COR-L47 (cell line): Measurements from ENCODE around the gene USP17L17.
"Not testable (repeated sequence)": the region's sequence is repeated elsewhere in the genome, so short reads cannot be mapped to it uniquely, and the experiment has no call there.

ENCODE experiments used
- DNase-seq: peaks from one replicate; lab custom pipeline; 2025; lab: John Stamatoyannopoulos, UW

Gene USP17L17

GRCh38 chr4:9243579-9243978, at the start of gene USP17L17:
Gene USP17L17, plus strand, starts transcription at chr4:9243879. Its CDS starts 0 bp downstream, at chr4:9243879.
- DNase-seq = not testable (repeated sequence)

- DNase-seq = not testable (repeated sequence)
These were observed 33.3 kb upstream of the USP17L17 start, which contains the start of gene USP17L10 for GRCh38 chr4:9210357-9210756. Gene USP17L10, plus strand, starts transcription at chr4:9210657. Its CDS starts 0 bp downstream, at chr4:9210657.

- not testable (repeated sequence) for DNase-seq
These were observed 29.0 kb upstream of the USP17L17 start for GRCh38 chr4:9214701-9215100.

- not testable (repeated sequence) for DNase-seq
These were observed 28.6 kb upstream of the USP17L17 start, which contains the start of gene USP17L11 for GRCh38 chr4:9215105-9215504. Gene USP17L11, plus strand, starts transcription at chr4:9215405. Its CDS starts 0 bp downstream, at chr4:9215405.

- not testable (repeated sequence) for DNase-seq
These were observed 23.8 kb upstream of the USP17L17 start, which contains the start of gene USP17L12 for GRCh38 chr4:9219852-9220251. Gene USP17L12, plus strand, starts transcription at chr4:9220152. Its CDS starts 0 bp downstream, at chr4:9220152.

GRCh38 chr4:9224596-9224995, 19.1 kb upstream of the USP17L17 start, which contains the start of gene USP17L13:
Gene USP17L13, plus strand, starts transcription at chr4:9224896. Its CDS starts 0 bp downstream, at chr4:9224896.
- DNase-seq = not testable (repeated sequence)

- DNase-seq = not testable (repeated sequence)
These were observed 13.4 kb upstream of the USP17L17 start for GRCh38 chr4:9230249-9230648.

- DNase-seq = not testable (repeated sequence)
These were observed 9.6 kb upstream of the USP17L17 start, which contains the start of gene USP17L15 for GRCh38 chr4:9234085-9234484. Gene USP17L15, plus strand, starts transcription at chr4:9234385. Its CDS starts 0 bp downstream, at chr4:9234385.

GRCh38 chr4:9238461-9238860, 5.2 kb upstream of the USP17L17 start:
- not testable (repeated sequence) for DNase-seq

GRCh38 chr4:9247953-9248680, 4.4 kb downstream of the USP17L17 start, which contains the start of gene USP17L18:
Gene USP17L18, plus strand, starts transcription at chr4:9248630. Its CDS starts 0 bp downstream, at chr4:9248630.
- DNase-seq = not testable (repeated sequence)

GRCh38 chr4:9253078-9253477, 9.4 kb downstream of the USP17L17 start, which contains the start of gene USP17L19:
Gene USP17L19, plus strand, starts transcription at chr4:9253378. Its CDS starts 0 bp downstream, at chr4:9253378.
- DNase-seq = not testable (repeated sequence)

GRCh38 chr4:9257824-9258223, 14.1 kb downstream of the USP17L17 start, which contains the start of gene USP17L20:
Gene USP17L20, plus strand, starts transcription at chr4:9258124. Its CDS starts 0 bp downstream, at chr4:9258124.
- not testable (repeated sequence) for DNase-seq

GRCh38 chr4:9262572-9262971, 18.9 kb downstream of the USP17L17 start, which contains the start of gene USP17L21:
Gene USP17L21, plus strand, starts transcription at chr4:9262872. Its CDS starts 0 bp downstream, at chr4:9262872.
- not testable (repeated sequence) for DNase-seq

GRCh38 chr4:9267319-9267718, 23.6 kb downstream of the USP17L17 start, which contains the start of gene USP17L22:
Gene USP17L22, plus strand, starts transcription at chr4:9267619. Its CDS starts 0 bp downstream, at chr4:9267619.
- DNase-seq = not testable (repeated sequence)

GRCh38 chr4:9271719-9272118, 28.0 kb downstream of the USP17L17 start:
- not testable (repeated sequence) for DNase-seq
